Esophagus muscularis mucosa (tissue), 3 donors: ENCODE measurements around the gene HFM1.
"Not testable (repeated sequence)": the region's sequence is repeated elsewhere in the genome, so short reads cannot be mapped to it uniquely, and the experiment has no call there.

Source experiments
- EP300 ChIP-seq: sonication (generic); formaldehyde crosslinking; IDR thresholded peaks from one replicate; pipeline ENCODE4 v1.6.1; 2017; ENCODE audit warnings: antibody characterized with exemption
- TF ChIP-seq, protein P1 (sequence below), 3 experiments: fragments of 200-600 bp in 2 of 3; fragments of 450-650 bp in 1 of 3; sonication (generic) in 2 of 3; IDR thresholded peaks; one replicate each; pipeline ENCODE4 v1.5.1; 2017 to 2019; ENCODE audit warnings: antibody characterized with exemption in 3 of 3, mild to moderate bottlenecking in 2 of 3, moderate library complexity in 1 of 3

DNA sequence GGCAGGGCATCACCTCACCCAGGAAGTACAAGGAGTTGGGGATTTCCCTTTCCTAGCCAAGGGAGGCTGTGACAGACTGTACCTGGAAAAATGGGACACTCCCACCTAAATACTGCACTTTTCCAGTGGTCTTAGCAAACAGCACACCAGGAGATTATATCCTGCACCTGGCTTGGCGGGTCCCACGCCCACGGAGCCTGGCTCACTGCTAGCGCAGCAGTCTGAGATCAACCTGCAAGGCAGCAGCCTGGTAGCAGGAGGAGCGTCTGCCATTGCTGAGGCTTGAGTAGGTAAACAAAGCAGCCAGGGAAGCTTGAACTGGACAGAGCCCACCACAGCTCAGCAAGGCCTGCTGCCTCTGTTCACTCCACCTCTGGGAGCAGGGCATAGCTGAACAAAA is 37.3 kb upstream of the HFM1 start:
- TF ChIP-seq EP300: not testable (repeated sequence)
- TF ChIP-seq, protein P1, sequence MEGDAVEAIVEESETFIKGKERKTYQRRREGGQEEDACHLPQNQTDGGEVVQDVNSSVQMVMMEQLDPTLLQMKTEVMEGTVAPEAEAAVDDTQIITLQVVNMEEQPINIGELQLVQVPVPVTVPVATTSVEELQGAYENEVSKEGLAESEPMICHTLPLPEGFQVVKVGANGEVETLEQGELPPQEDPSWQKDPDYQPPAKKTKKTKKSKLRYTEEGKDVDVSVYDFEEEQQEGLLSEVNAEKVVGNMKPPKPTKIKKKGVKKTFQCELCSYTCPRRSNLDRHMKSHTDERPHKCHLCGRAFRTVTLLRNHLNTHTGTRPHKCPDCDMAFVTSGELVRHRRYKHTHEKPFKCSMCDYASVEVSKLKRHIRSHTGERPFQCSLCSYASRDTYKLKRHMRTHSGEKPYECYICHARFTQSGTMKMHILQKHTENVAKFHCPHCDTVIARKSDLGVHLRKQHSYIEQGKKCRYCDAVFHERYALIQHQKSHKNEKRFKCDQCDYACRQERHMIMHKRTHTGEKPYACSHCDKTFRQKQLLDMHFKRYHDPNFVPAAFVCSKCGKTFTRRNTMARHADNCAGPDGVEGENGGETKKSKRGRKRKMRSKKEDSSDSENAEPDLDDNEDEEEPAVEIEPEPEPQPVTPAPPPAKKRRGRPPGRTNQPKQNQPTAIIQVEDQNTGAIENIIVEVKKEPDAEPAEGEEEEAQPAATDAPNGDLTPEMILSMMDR (IDR thresholded peaks at IDR 0.05): not testable (repeated sequence)
